H1 (cell line): ENCODE data around the gene DYNAP. TPM values are rescaled to one million over a fixed set of nuclear protein-coding genes. Genes with fewer than 3 reads are reported as not detected.

Source experiments
- CTCF ChIA-PET: fragments of 300-600 bp; sonication (Branson Sonifier 250); formaldehyde crosslinking; loops from one replicate; lab custom pipeline; 2021; ENCODE audit not compliant: partially characterized antibody; lab: Charles Lee
- POLR2A ChIA-PET: fragments of 300-600 bp; sonication (Branson Sonifier 250); formaldehyde crosslinking; loops from one replicate; lab custom pipeline; 2021; ENCODE audit warnings: inconsistent platforms; ENCODE audit not compliant: partially characterized antibody; lab: Charles Lee
- DNase-seq, 2 experiments: peaks; one replicate each; pipeline versions ENCODE4 v3.0.0 to v3.0.0-alpha.2; 2010 to 2022; ENCODE audit warnings: low spot score in 2 of 2, low read depth in 1 of 2, mixed read lengths in 1 of 2
- FAIRE-seq: peaks from 2 replicates; lab custom pipeline; 2011; peaks lifted over from hg19 to GRCh38; lab: Jason Lieb, UNC
- H2AFZ ChIP-seq: 2 replicates; pipeline ENCODE4 v1.8.1; 2012; ENCODE audit warnings: low read length, inconsistent platforms
- H2AK5ac ChIP-seq: 2 replicates; pipeline ENCODE4 v1.6.1; 2013; ENCODE audit warnings: low read depth, low read length
- H2BK120ac ChIP-seq: replicated peaks from 2 replicates; pipeline ENCODE3; 2013; ENCODE audit warnings: low read depth, low read length, inconsistent platforms
- H2BK12ac ChIP-seq: 2 replicates; pipeline ENCODE4 v1.6.1; 2013; ENCODE audit warnings: low read depth, low read length
- H2BK15ac ChIP-seq: 2 replicates; pipeline ENCODE4 v1.6.1; 2013; ENCODE audit warnings: low read length
- H2BK20ac ChIP-seq: 2 replicates; pipeline ENCODE4 v1.6.1; 2013; ENCODE audit warnings: low read length
- H2BK5ac ChIP-seq: 2 replicates; pipeline ENCODE4 v1.6.1; 2013; ENCODE audit warnings: low read depth, low read length
- H3K14ac ChIP-seq: 2 replicates; pipeline ENCODE4 v1.6.1; 2013; ENCODE audit warnings: inconsistent platforms; ENCODE audit not compliant: insufficient read length
- H3K18ac ChIP-seq: 2 replicates; pipeline ENCODE4 v1.6.1; 2013; ENCODE audit warnings: low read length; ENCODE audit errors: extremely low read depth
- H3K23ac ChIP-seq: 2 replicates; pipeline ENCODE4 v1.6.1; 2013; ENCODE audit warnings: inconsistent platforms; ENCODE audit not compliant: insufficient read length
- H3K23me2 ChIP-seq: 2 replicates; pipeline ENCODE4 v1.6.1; 2013; ENCODE audit warnings: low read depth, low read length
- H3K27ac ChIP-seq: 2 replicates; pipeline ENCODE4 v1.6.1; 2011; ENCODE audit warnings: low read depth, low read length, inconsistent platforms
- H3K27me3 ChIP-seq, 4 experiments: replicated peaks in 1 of 4; 1 replicate in 1 of 4; 2 replicates in 3 of 4; pipeline versions ENCODE4 v1.6.1 to v1.8.1; 2011 to 2013; ENCODE audit warnings: low read length in 3 of 4, mild to moderate bottlenecking in 3 of 4, inconsistent platforms in 2 of 4, mixed read lengths in 2 of 4, moderate library complexity in 1 of 4; ENCODE audit not compliant: control insufficient read depth in 3 of 4, insufficient read depth in 3 of 4; ENCODE audit errors: extremely low read depth in 1 of 4
- H3K36me3 ChIP-seq, 4 experiments: 2 replicates each; pipeline versions ENCODE4 v1.6.1 to v1.8.1; 2011 to 2013; ENCODE audit warnings: mild to moderate bottlenecking in 4 of 4, low read length in 3 of 4, moderate library complexity in 2 of 4, control low read depth in 1 of 4, inconsistent platforms in 1 of 4; ENCODE audit not compliant: insufficient read depth in 4 of 4, control insufficient read depth in 2 of 4
- H3K4ac ChIP-seq: replicated peaks from 2 replicates; pipeline ENCODE3; 2013; ENCODE audit warnings: low read length, low read depth, mixed read lengths, inconsistent platforms; ENCODE audit not compliant: insufficient read length
- H3K4me1 ChIP-seq, 4 experiments: replicated peaks in 1 of 4; 1 replicate in 1 of 4; 2 replicates in 3 of 4; pipeline versions ENCODE4 v1.6.1 to v1.8.1; 2011 to 2013; ENCODE audit warnings: low read length in 3 of 4, inconsistent platforms in 2 of 4, mixed read lengths in 1 of 4; ENCODE audit not compliant: insufficient read depth in 4 of 4, control insufficient read depth in 3 of 4
- H3K4me2 ChIP-seq, 2 experiments: 2 replicates each; pipeline versions ENCODE4 v1.6.1 to v1.8.1; 2011 to 2013; ENCODE audit warnings: low read depth in 2 of 2, low read length in 2 of 2, control low read depth in 1 of 2, inconsistent platforms in 1 of 2, mild to moderate bottlenecking in 1 of 2; ENCODE audit not compliant: insufficient read depth in 1 of 2
- H3K4me3 ChIP-seq, 4 experiments: fragments of 200-600, 300-600 bp in 1 of 4; sonication (generic), shearing (Covaris generic), sonication (Bioruptor Twin) in 1 of 4; 2 replicates each; pipeline versions ENCODE4 v1.5.1 to v1.8.1; 2011 to 2016; ENCODE audit warnings: low read length in 4 of 4, low read depth in 3 of 4, control low read depth in 2 of 4, inconsistent platforms in 2 of 4, mild to moderate bottlenecking in 2 of 4, mixed read lengths in 1 of 4, moderate library complexity in 1 of 4; ENCODE audit not compliant: insufficient read depth in 2 of 4; ENCODE audit errors: extremely low read depth in 1 of 4
- H3K56ac ChIP-seq: replicated peaks from 2 replicates; pipeline ENCODE3; 2013; ENCODE audit warnings: low read depth, mild to moderate bottlenecking, mixed read lengths, low read length, inconsistent platforms; ENCODE audit not compliant: insufficient read length
- H3K79me1 ChIP-seq: 2 replicates; pipeline ENCODE4 v1.6.1; 2013; ENCODE audit warnings: low read depth, low read length, control low read depth
- H3K79me2 ChIP-seq, 2 experiments: 2 replicates each; pipeline versions ENCODE4 v1.6.1 to v1.8.1; 2012 to 2013; ENCODE audit warnings: low read length in 2 of 2, mild to moderate bottlenecking in 2 of 2, inconsistent platforms in 1 of 2; ENCODE audit not compliant: insufficient read depth in 2 of 2, control insufficient read depth in 1 of 2
- H3K9ac ChIP-seq, 4 experiments: replicated peaks in 1 of 4; 1 replicate in 1 of 4; 2 replicates in 3 of 4; pipeline versions ENCODE4 v1.6.1 to v1.8.1; 2011 to 2013; ENCODE audit warnings: low read depth in 3 of 4, low read length in 3 of 4, control low read depth in 2 of 4, mild to moderate bottlenecking in 2 of 4, moderate library complexity in 2 of 4, inconsistent platforms in 1 of 4; ENCODE audit errors: extremely low read depth in 1 of 4
- H3K9me3 ChIP-seq, 2 experiments: 2 replicates each; pipeline versions ENCODE4 v1.6.1 to v1.8.1; 2012 to 2013; ENCODE audit warnings: mild to moderate bottlenecking in 2 of 2, moderate library complexity in 2 of 2, control low read depth in 1 of 2, inconsistent platforms in 1 of 2, low read depth in 1 of 2, low read length in 1 of 2, mixed read lengths in 1 of 2; ENCODE audit not compliant: insufficient read depth in 2 of 2
- H4K20me1 ChIP-seq, 2 experiments: replicated peaks in 1 of 2; 2 replicates each; pipeline versions ENCODE3 to v1.8.1; 2011 to 2013; ENCODE audit warnings: inconsistent platforms in 2 of 2, low read length in 2 of 2, mild to moderate bottlenecking in 1 of 2; ENCODE audit not compliant: insufficient read depth in 2 of 2, control insufficient read depth in 1 of 2
- H4K5ac ChIP-seq: 2 replicates; pipeline ENCODE4 v1.6.1; 2013; ENCODE audit warnings: low read length, low read depth, mixed read lengths, inconsistent platforms; ENCODE audit not compliant: insufficient read length
- H4K8ac ChIP-seq: 2 replicates; pipeline ENCODE4 v1.8.0; 2013; ENCODE audit warnings: mild to moderate bottlenecking, moderate library complexity, low read length, inconsistent platforms; ENCODE audit not compliant: insufficient read depth; ENCODE audit errors: extremely low read depth
- H4K91ac ChIP-seq: replicated peaks from 2 replicates; pipeline ENCODE3; 2013; ENCODE audit warnings: low read length, mixed read lengths, inconsistent platforms; ENCODE audit not compliant: insufficient read length
- CBX5 ChIP-seq: fragments of 300-800, 300-1000 bp; sonication (generic); IDR thresholded peaks from 2 replicates; pipeline ENCODE4 v1.7.1; 2016; ENCODE audit warnings: antibody characterized with exemption, low read length, low read depth
- E2F6 ChIP-seq: IDR thresholded peaks from 2 replicates; pipeline ENCODE4 v1.6.1; 2012; ENCODE audit warnings: inconsistent platforms
- HDAC6 ChIP-seq: IDR thresholded peaks from one replicate; pipeline ENCODE4 v1.7.1; 2012; ENCODE audit warnings: low read depth, mild to moderate bottlenecking, inconsistent platforms, low read length, moderate library complexity
- KDM5A ChIP-seq: fragments of 200-600 bp; IDR thresholded peaks from 2 replicates; pipeline ENCODE4 v1.7.1; 2012; ENCODE audit warnings: mild to moderate bottlenecking, low read length, inconsistent platforms, mixed read lengths
- SIN3A ChIP-seq, 2 experiments: IDR thresholded peaks in 1 of 2; conservative IDR thresholded peaks in 1 of 2; 2 replicates each; pipeline ENCODE4 v1.6.1; 2011 to 2012; ENCODE audit warnings: low read length in 2 of 2, improper control_type of control experiment in 1 of 2, low read depth in 1 of 2, mild to moderate bottlenecking in 1 of 2
- SP2 ChIP-seq: IDR thresholded peaks from 2 replicates; pipeline ENCODE4 v1.6.1; 2012; ENCODE audit warnings: mild to moderate bottlenecking, low read length, inconsistent platforms
- WGBS, 2 experiments: shearing (Covaris generic) in 1 of 2; methylation state at CpG; one replicate each; pipeline versions ENCODE4 v1.1.6 to v1.1.7; 2013 to 2015; ENCODE audit warnings: low lambda C conversion rate in 2 of 2, mixed read lengths in 2 of 2, inconsistent platforms in 1 of 2, low coverage in 1 of 2, missing lambda C conversion rate in 1 of 2; ENCODE audit not compliant: insufficient replicate concordance in 2 of 2, insufficient coverage in 1 of 2, insufficient read length in 1 of 2; ENCODE audit errors: extremely low coverage in 1 of 2, missing lambda C conversion rate in 1 of 2; 5-methylcytosine and 5-hydroxymethylcytosine counted together
- long read RNA-seq, 2 experiments: library from RNA in 1 of 2; library from capped mRNA in 1 of 2; stranded (forward); transcript quantifications; one replicate each; pipeline ENCODE4 v2.0.0, GENCODE V29; 2021; ENCODE audit warnings: inconsistent platforms in 1 of 2
- polyA minus RNA-seq, 3 experiments: library from RNA; depleted of rRNA, polyadenylated mRNA; stranded (reverse); fragments of >200 nt; gene quantifications; 1 replicate in 2 of 3; 2 replicates in 1 of 3; pipeline ENCODE4 v1.2.3, GENCODE V29; 2011
- polyA plus RNA-seq, 7 experiments: library from polyadenylated mRNA; depleted of rRNA in 3 of 7; stranded (reverse) in 5 of 7; unstranded in 2 of 7; fragments of >200 nt in 5 of 7; fragments of 200-250 nt in 2 of 7; gene quantifications; 1 replicate in 5 of 7; 2 replicates in 1 of 7; 4 replicates in 1 of 7; pipeline versions ENCODE4 v1.2.1 to v1.2.3, GENCODE V29; 2011 to 2013; ENCODE audit warnings: missing spikeins in 2 of 7, mixed read lengths in 2 of 7
- total RNA-seq: library from RNA; stranded (reverse); fragmentation: NEBNext Ultra II Directional; extraction: Animal tissue kit (Norgen Biotek cat#: 25700); gene quantifications from 2 replicates; pipeline ENCODE4 v1.2.1, GENCODE V29; 2021

Gene DYNAP
- total RNA-seq (0.15 and 0.22 TPM in 2 replicates), polyA plus RNA-seq (2011; rRNA removed) (1.1 and 1.5 TPM in 2 replicates), polyA minus RNA-seq (2011; rRNA and poly(A)+ RNA removed) (0.88 and 1.1 TPM in 2 replicates)
- polyA plus RNA-seq (2011; cell fraction: cytosol; rRNA removed) = 1.1 TPM
- 0.78 TPM for polyA plus RNA-seq (2011; cell fraction: nucleus; rRNA removed)
- polyA plus RNA-seq (2012, experiment 1 of 2) = 0.20 to 0.56 TPM (median 0.44 TPM) in 4 replicates
- not detected for polyA plus RNA-seq (2012, experiment 2 of 2)
- polyA plus RNA-seq (2013, experiment 1 of 2) = 0.32 TPM
- 0.35 TPM for polyA plus RNA-seq (2013, experiment 2 of 2)
- not detected for polyA minus RNA-seq (2011; cell fraction: cytosol; rRNA and poly(A)+ RNA removed)
- 2.5 TPM for polyA minus RNA-seq (2011; cell fraction: nucleus; rRNA and poly(A)+ RNA removed)
- long read RNA-seq, experiment 1 = 0 reads
- long read RNA-seq, experiment 2, partial matches to known transcripts = 0 of 1 reads
- long read RNA-seq, experiment 2, other reads (novel, unspliced or antisense) = 1 of 1 reads

GRCh38 chr18:54590945-54591344 is at the start of gene DYNAP:
TSS of gene DYNAP (plus strand) at chr18:54591245. CDS start at chr18:54591283, 38 bp downstream.
- Histone ChIP-seq H3K18ac (no peak within 1 kb of the TSS; the same call in 1 of the 2 replicates), H3K27ac (no peak within 1 kb of the TSS), H3K14ac (no peak within 1 kb of the TSS), H2BK120ac (no peak within 1 kb of the TSS), H3K4me3 (no peak within 1 kb of the TSS), H3K23me2 (no peaks in the 10 kb centered on the region), H3K79me1 (no peaks in the 10 kb centered on the region), H4K20me1 (no peaks in the 10 kb centered on the region), H2AFZ (no peak within 1 kb of the TSS), H2AK5ac (no peak within 1 kb of the TSS), H3K56ac (no peak within 1 kb of the TSS), H4K91ac (no peak within 1 kb of the TSS), H2BK5ac (no peak within 1 kb of the TSS), H2BK12ac (no peak within 1 kb of the TSS), H3K4ac (no peak within 1 kb of the TSS), H3K4me1 (peaks cover 0 to 4% (median 0%) of the 10 kb centered on the region in 4 experiments; a peak in 1 of 7 replicates), H3K27me3 (no peaks in the 10 kb centered on the region), H4K8ac (no peak within 1 kb of the TSS), H3K79me2 (no peaks in the 10 kb centered on the region), H3K23ac (no peak within 1 kb of the TSS), H3K36me3 (no peaks in the 10 kb centered on the region), H2BK15ac (no peak within 1 kb of the TSS), H3K9me3 (no peaks in the 10 kb centered on the region), H4K5ac (no peak within 1 kb of the TSS), H2BK20ac (no peak within 1 kb of the TSS), H3K4me2 (no peak within 1 kb of the TSS), H3K9ac (no peak within 1 kb of the TSS)
- DNase-seq = no peak
- CTCF ChIA-PET = no interaction called here
- TF ChIP-seq CBX5 = no peak
- TF ChIP-seq KDM5A = no peak
- no peak for TF ChIP-seq SP2
- TF ChIP-seq HDAC6 = no peak
- no peak for TF ChIP-seq E2F6
- TF ChIP-seq SIN3A (conservative IDR thresholded peaks at IDR 0.05 in 1 of 2, IDR thresholded peaks at IDR 0.05 in 1 of 2; ENCODE audit: low read depth in 1 of 2, low read length in 2 of 2) = no peak
- POLR2A ChIA-PET = no interaction called here
- 89% methylated on average over 5 of the region's 5 CpGs; no CpG with 5 or more reads in 1 of the 2 experiments for WGBS, 2 experiments
- FAIRE-seq = no peak
